ENCODE measurements around the gene IL3RA.

IL3RA gene

GRCh38 chrX:1389993-1390285 lies 53.4 kb downstream of the IL3RA start:
- no peak for DNase-seq (ENCODE audit: low read depth)

GRCh38 chrX:1390621-1391369 lies 54.2 kb downstream of the IL3RA start:
- no peak for TF ChIP-seq CTCF (IDR thresholded peaks at IDR 0.05; ENCODE audit: insufficient read depth, low read depth, low read length, missing control alignments)
- peak overlapping the region; percentile 100 for H3K4me3 ChIP-seq (ENCODE audit: low read length)
- no peak for DNase-seq (ENCODE audit: low read depth)

More at GRCh38 chrX:1389993-1390285, 53.4 kb downstream of the IL3RA start:
- H3K4me3 ChIP-seq (ENCODE audit: low read length), result no peak overlapping the region
- TF ChIP-seq CTCF (IDR thresholded peaks at IDR 0.05; ENCODE audit: insufficient read depth, low read depth, low read length, missing control alignments), result no peak

GRCh38 chrX:1391370-1391706 lies 54.8 kb downstream of the IL3RA start:
- no peak for TF ChIP-seq CTCF (IDR thresholded peaks at IDR 0.05; ENCODE audit: insufficient read depth, low read depth, low read length, missing control alignments)
- DNase-seq (ENCODE audit: low read depth), result no peak
- peak overlapping the region; percentile 100 for H3K4me3 ChIP-seq (ENCODE audit: low read length)

GRCh38 chrX:1391707-1392375 lies 55.3 kb downstream of the IL3RA start, which contains the start of gene SLC25A6:
Gene SLC25A6 (minus strand): TSS chrX:1392113. CDS start chrX:1392009, 104 bp downstream.
- peak within 1 kb of the TSS; percentile 100 for H3K4me3 ChIP-seq (ENCODE audit: low read length)
- DNase-seq (ENCODE audit: low read depth), result peak; percentile 99
- no peak for TF ChIP-seq CTCF (IDR thresholded peaks at IDR 0.05; ENCODE audit: insufficient read depth, low read depth, low read length, missing control alignments)

- no peak for TF ChIP-seq CTCF (IDR thresholded peaks at IDR 0.05; ENCODE audit: insufficient read depth, low read depth, low read length, missing control alignments)
- H3K4me3 ChIP-seq (ENCODE audit: low read length), result peak overlapping the region; percentile 62
- DNase-seq (ENCODE audit: low read depth), result peak; percentile 71
Observed at GRCh38 chrX:1392376-1393068, 55.9 kb downstream of the IL3RA start.

GRCh38 chrX:1393871-1394615 lies 57.5 kb downstream of the IL3RA start:
- H3K4me3 ChIP-seq (ENCODE audit: low read length), result no peak overlapping the region
- no peak for DNase-seq (ENCODE audit: low read depth)
- TF ChIP-seq CTCF (IDR thresholded peaks at IDR 0.05; ENCODE audit: insufficient read depth, low read depth, low read length, missing control alignments), result no peak

All from epithelial cell of esophagus (primary cell).